HG03095 (cell line): Measurements from ENCODE around the gene CENPL.
A peak's percentile ranks its signal among the peaks of the same experiment; 100 is the strongest.
"Not testable (repeated sequence)": the region's sequence is repeated elsewhere in the genome, so short reads cannot be mapped to it uniquely, and the experiment has no call there.

Experiments used
- ATAC-seq: cut with Tn5 transposase; IDR thresholded peaks from one replicate; pipeline ENCODE4 v1.9.1; 2021; ENCODE audit warnings: moderate library complexity; ENCODE audit not compliant: unreplicated experiment

The CENPL gene

GRCh38 chr1:173824315-173825081, at the start of gene CENPL, which contains the start of gene DARS2:
Gene CENPL (minus strand): TSS chr1:173824883. CDS start chr1:173811299, 13,584 bp downstream.
Gene DARS2 (plus strand): TSS chr1:173824673. CDS start chr1:173825230, 557 bp downstream.
- peak; percentile 86 for ATAC-seq

GRCh38 chr1:173871500-173871899, 46.8 kb upstream of the CENPL start:
- ATAC-seq: no peak

GRCh38 chr1:173871091-173871490, 46.4 kb upstream of the CENPL start:
- ATAC-seq: no peak

GRCh38 chr1:173870252-173871075, 45.8 kb upstream of the CENPL start:
- ATAC-seq: peak; percentile 23

- ATAC-seq: no peak
Measured at GRCh38 chr1:173869021-173869359, 44.3 kb upstream of the CENPL start.

- ATAC-seq: peak; percentile 57
Measured at GRCh38 chr1:173868266-173869020, 43.8 kb upstream of the CENPL start, which contains the start of gene ZBTB37. Gene ZBTB37 (plus strand): TSS chr1:173868380. CDS start chr1:173870226, 1,846 bp downstream.

GRCh38 chr1:173867753-173868265, 43.1 kb upstream of the CENPL start, which contains the start of gene GAS5:
Gene GAS5 (minus strand): TSS chr1:173867989.
- ATAC-seq: peak; percentile 61

- no peak for ATAC-seq
Measured at GRCh38 chr1:173867141-173867752, 42.6 kb upstream of the CENPL start.

GRCh38 chr1:173866413-173867115, 41.9 kb upstream of the CENPL start:
- ATAC-seq: no peak

- ATAC-seq: no peak
Measured at GRCh38 chr1:173865468-173866164, 40.9 kb upstream of the CENPL start.

- ATAC-seq: no peak
Measured at GRCh38 chr1:173864179-173864867, 39.6 kb upstream of the CENPL start.

- no peak for ATAC-seq
Measured at GRCh38 chr1:173863224-173864161, 38.8 kb upstream of the CENPL start.

- ATAC-seq: no peak
Measured at GRCh38 chr1:173862769-173863223, 38.1 kb upstream of the CENPL start.

GRCh38 chr1:173862146-173862768, 37.6 kb upstream of the CENPL start:
- not testable (repeated sequence) for ATAC-seq

- no peak for ATAC-seq
Measured at GRCh38 chr1:173861731-173862145, 37.1 kb upstream of the CENPL start.

GRCh38 chr1:173860065-173860464, 35.4 kb upstream of the CENPL start:
- ATAC-seq: no peak

- not testable (repeated sequence) for ATAC-seq
Measured at GRCh38 chr1:173859547-173859946, 34.9 kb upstream of the CENPL start.
